GM12878 (cell line): ENCODE results near the gene PDGFD. TPM values are rescaled to one million over a fixed set of nuclear protein-coding genes. Genes with fewer than 3 reads are reported as not detected.

Experiments
- ATAC-seq: fragments of 200-7000 bp; cut with Tn5 transposase; 3 replicates; pipeline ENCODE4 v1.9.1; 2020; ENCODE audit warnings: mild to moderate bottlenecking, moderate library complexity
- BruUV-seq: library from RNA; stranded (reverse); fragments of 400-500 nt; replicated peaks from 2 replicates; lab custom pipeline; 2021; lab: Mats Ljungman, UMichigan
- CTCF ChIA-PET: fragments of 300-600 bp; sonication (Branson Sonifier 250); formaldehyde crosslinking; extraction: SDS; loops from one replicate; lab custom pipeline; 2021; ENCODE audit warnings: inconsistent platforms; lab: Yijun Ruan, JAX
- POLR2A ChIA-PET: fragments of 350-600 bp; formaldehyde crosslinking; extraction: SDS; loops from one replicate; lab custom pipeline; 2021; ENCODE audit warnings: inconsistent platforms; lab: Charles Lee
- RAD21 ChIA-PET: fragments of 300-600 bp; sonication (Branson Sonifier 250); formaldehyde crosslinking; loops from one replicate; lab custom pipeline; 2023; ENCODE audit warnings: antibody characterized with exemption; ENCODE audit not compliant: unreplicated experiment; lab: Charles Lee
- SMC1A ChIA-PET: fragments of 300-600 bp; sonication (Branson Sonifier 250); formaldehyde crosslinking; loops from one replicate; lab custom pipeline; 2023; ENCODE audit not compliant: unreplicated experiment, uncharacterized antibody; lab: Charles Lee
- DNase-seq: peaks from one replicate; pipeline ENCODE4 v3.0.0-alpha.2; 2011; ENCODE audit warnings: low read depth, low spot score
- FAIRE-seq: peaks from 3 replicates; lab custom pipeline; 2011; peaks lifted over from hg19 to GRCh38; lab: Jason Lieb, UNC
- H2AFZ ChIP-seq: 2 replicates; pipeline ENCODE4 v1.6.0; 2011; ENCODE audit warnings: low read depth, low read length, control low read depth; ENCODE audit not compliant: control insufficient read depth
- H3K27ac ChIP-seq: 2 replicates; pipeline ENCODE4 v1.5.1; 2011; ENCODE audit warnings: control low read depth; ENCODE audit not compliant: control insufficient read depth, insufficient read depth
- H3K27me3 ChIP-seq, 2 experiments: replicated peaks in 1 of 2; 2 replicates each; pipeline versions ENCODE4 v1.6.0 to v1.6.1; 2011; ENCODE audit warnings: low read length in 1 of 2; ENCODE audit not compliant: control insufficient read depth in 2 of 2, insufficient read depth in 2 of 2
- H3K36me3 ChIP-seq, 2 experiments: 2 replicates each; pipeline ENCODE4 v1.5.1; 2011; ENCODE audit warnings: low read length in 1 of 2; ENCODE audit not compliant: control insufficient read depth in 2 of 2, insufficient read depth in 2 of 2
- H3K4me1 ChIP-seq: 2 replicates; pipeline ENCODE4 v1.6.1; 2011; ENCODE audit warnings: mild to moderate bottlenecking, low read length, moderate library complexity, mixed read lengths; ENCODE audit not compliant: control insufficient read depth, insufficient read depth
- H3K4me2 ChIP-seq: 2 replicates; pipeline ENCODE4 v1.6.0; 2011; ENCODE audit warnings: control low read depth; ENCODE audit not compliant: control insufficient read depth, insufficient read depth
- H3K4me3 ChIP-seq: fragments of 200-600 bp; sonication (generic); 2 replicates; pipeline ENCODE4 v1.5.1; 2016
- H3K79me2 ChIP-seq: 2 replicates; pipeline ENCODE4 v1.6.0; 2011; ENCODE audit warnings: low read length; ENCODE audit not compliant: control insufficient read depth, insufficient read depth
- H3K9ac ChIP-seq: 2 replicates; pipeline ENCODE4 v1.8.0; 2011; ENCODE audit warnings: low read length, control low read depth, mixed read lengths; ENCODE audit not compliant: control insufficient read depth, insufficient read depth
- H3K9me3 ChIP-seq: replicated peaks from 3 replicates; pipeline ENCODE4 v1.5.1; 2011; ENCODE audit warnings: mild to moderate bottlenecking, low read length; ENCODE audit not compliant: control insufficient read depth, insufficient read depth
- H4K20me1 ChIP-seq: 2 replicates; pipeline ENCODE4 v1.6.0; 2011; ENCODE audit not compliant: control insufficient read depth, insufficient read depth
- BMI1 ChIP-seq: fragments of 450-650 bp; IDR thresholded peaks from 2 replicates; pipeline ENCODE4 v1.6.1; 2016; ENCODE audit warnings: mild to moderate bottlenecking, moderate library complexity, borderline replicate concordance
- EGR1 ChIP-seq, 2 experiments: IDR thresholded peaks; 1 replicate in 1 of 2; 2 replicates in 1 of 2; pipeline ENCODE4 v1.6.1; 2011 to 2012; ENCODE audit warnings: low read depth in 2 of 2, low read length in 2 of 2, borderline replicate concordance in 1 of 2, mild to moderate bottlenecking in 1 of 2, moderate library complexity in 1 of 2
- IKZF2 ChIP-seq, 2 experiments: fragments of 450-650 bp; IDR thresholded peaks; 2 replicates each; pipeline ENCODE4 v1.6.1; 2017; ENCODE audit warnings: mild to moderate bottlenecking in 2 of 2, moderate library complexity in 2 of 2
- LARP7 ChIP-seq: fragments of 450-650 bp; IDR thresholded peaks from 2 replicates; pipeline ENCODE4 v1.6.1; 2017; ENCODE audit warnings: mild to moderate bottlenecking
- NFYB ChIP-seq: IDR thresholded peaks from 2 replicates; pipeline ENCODE4 v1.6.1; 2011; ENCODE audit warnings: low read depth, mild to moderate bottlenecking, low read length, improper control_type of control experiment, moderate library complexity; ENCODE audit not compliant: insufficient read depth
- in situ Hi-C: fragments of 300-500 bp; cut with MboI; formaldehyde crosslinking; loops from 9 replicates; pipeline ENCODE4 v1.14.3; 2018; ENCODE audit warnings: mixed read lengths
- intact Hi-C: fragments of 100-400 bp; cut with micrococcal nuclease; formaldehyde crosslinking; loops from one replicate; pipeline ENCODE4 v1.14.2; 2022; ENCODE audit not compliant: unreplicated experiment
- polyA plus RNA-seq, 11 experiments: library from polyadenylated mRNA; depleted of rRNA in 4 of 11; unstranded in 6 of 11; stranded (reverse) in 5 of 11; fragments of >200 nt; fragmentation: Nextera tagmentation in 4 of 11; fragmentation: Illumina TruSeq in 1 of 11; extraction: Ambion mirVana in 4 of 11; extraction: Trizol in 1 of 11; gene quantifications; 1 replicate in 1 of 11; 2 replicates in 10 of 11; pipeline versions ENCODE4 v1.2.1 to v1.2.3, GENCODE V29; 2011 to 2016; ENCODE audit warnings: inconsistent platforms in 2 of 11, missing spikeins in 2 of 11, low read depth in 1 of 11
- total RNA-seq, 4 experiments: library from RNA; depleted of rRNA in 3 of 4; stranded (reverse); fragments of >200 nt in 3 of 4; fragmentation: Illumina TruSeq in 1 of 4; extraction: Trizol in 1 of 4; gene quantifications; 2 replicates each; pipeline versions ENCODE4 v1.2.1 to v1.2.3, GENCODE V29; 2013 to 2021
- TF ChIP-seq, protein P1 (sequence below): fragments of 450-650 bp; formaldehyde crosslinking; IDR thresholded peaks from 2 replicates; pipeline ENCODE4 v1.4.0; 2020; ENCODE audit warnings: mild to moderate bottlenecking, moderate library complexity
- TF ChIP-seq, protein P2 (sequence below): fragments of 450-650 bp; IDR thresholded peaks from 2 replicates; pipeline ENCODE4 v1.6.1; 2018; ENCODE audit warnings: borderline replicate concordance, mild to moderate bottlenecking; ENCODE audit not compliant: partially characterized antibody

Gene PDGFD
- total and polyA plus RNA-seq, 10 of the 15 experiments (the other 5 are each of a cell fraction or from before 2014, with no cell fraction given): 0.05 to 0.13 TPM; not detected in 8

DNA sequence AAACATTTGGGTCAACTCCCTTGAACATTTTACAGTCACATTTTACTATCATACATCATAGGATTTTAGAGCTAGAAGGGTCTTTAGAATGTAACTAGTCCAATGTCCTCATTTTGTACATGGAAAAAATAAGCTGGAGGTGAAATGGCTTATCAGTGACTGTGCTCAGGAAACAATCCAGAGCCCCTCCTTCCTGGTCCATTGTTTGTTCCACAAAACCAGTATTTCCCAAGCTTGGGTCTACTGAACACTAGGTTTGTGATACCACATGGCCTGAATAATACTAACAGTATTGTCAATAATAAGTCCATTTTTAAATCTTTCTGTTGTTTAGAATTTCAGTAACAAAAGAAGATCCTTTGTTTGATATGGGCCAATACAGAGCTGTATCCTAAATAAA, 27.1 kb downstream of the PDGFD start:
- ChIA-PET POLR2A (no interaction called here), RAD21 (no interaction called here), SMC1A (no interaction called here), CTCF (interaction anchor here (1.7 kb wide), 1 partner anchor 9 kb away, joined by 3 read pairs; no protein-coding TSS in a partner anchor)
- no peak for ATAC-seq
- in situ Hi-C loops (no loop called here), intact Hi-C loops (no loop called here)
- H3K27me3 ChIP-seq: no peaks in the 10 kb centered on the region
- no peak overlapping the region for H3K4me2 ChIP-seq
- H4K20me1 ChIP-seq: no peaks in the 10 kb centered on the region
- no peak for DNase-seq
- no peak overlapping the region for H3K9ac ChIP-seq
- H3K4me3 ChIP-seq: no peak overlapping the region
- no peaks in the 10 kb centered on the region for H3K36me3 ChIP-seq
- TF ChIP-seq BMI1: no peak
- no peak for TF ChIP-seq NFYB
- TF ChIP-seq, protein P1, sequence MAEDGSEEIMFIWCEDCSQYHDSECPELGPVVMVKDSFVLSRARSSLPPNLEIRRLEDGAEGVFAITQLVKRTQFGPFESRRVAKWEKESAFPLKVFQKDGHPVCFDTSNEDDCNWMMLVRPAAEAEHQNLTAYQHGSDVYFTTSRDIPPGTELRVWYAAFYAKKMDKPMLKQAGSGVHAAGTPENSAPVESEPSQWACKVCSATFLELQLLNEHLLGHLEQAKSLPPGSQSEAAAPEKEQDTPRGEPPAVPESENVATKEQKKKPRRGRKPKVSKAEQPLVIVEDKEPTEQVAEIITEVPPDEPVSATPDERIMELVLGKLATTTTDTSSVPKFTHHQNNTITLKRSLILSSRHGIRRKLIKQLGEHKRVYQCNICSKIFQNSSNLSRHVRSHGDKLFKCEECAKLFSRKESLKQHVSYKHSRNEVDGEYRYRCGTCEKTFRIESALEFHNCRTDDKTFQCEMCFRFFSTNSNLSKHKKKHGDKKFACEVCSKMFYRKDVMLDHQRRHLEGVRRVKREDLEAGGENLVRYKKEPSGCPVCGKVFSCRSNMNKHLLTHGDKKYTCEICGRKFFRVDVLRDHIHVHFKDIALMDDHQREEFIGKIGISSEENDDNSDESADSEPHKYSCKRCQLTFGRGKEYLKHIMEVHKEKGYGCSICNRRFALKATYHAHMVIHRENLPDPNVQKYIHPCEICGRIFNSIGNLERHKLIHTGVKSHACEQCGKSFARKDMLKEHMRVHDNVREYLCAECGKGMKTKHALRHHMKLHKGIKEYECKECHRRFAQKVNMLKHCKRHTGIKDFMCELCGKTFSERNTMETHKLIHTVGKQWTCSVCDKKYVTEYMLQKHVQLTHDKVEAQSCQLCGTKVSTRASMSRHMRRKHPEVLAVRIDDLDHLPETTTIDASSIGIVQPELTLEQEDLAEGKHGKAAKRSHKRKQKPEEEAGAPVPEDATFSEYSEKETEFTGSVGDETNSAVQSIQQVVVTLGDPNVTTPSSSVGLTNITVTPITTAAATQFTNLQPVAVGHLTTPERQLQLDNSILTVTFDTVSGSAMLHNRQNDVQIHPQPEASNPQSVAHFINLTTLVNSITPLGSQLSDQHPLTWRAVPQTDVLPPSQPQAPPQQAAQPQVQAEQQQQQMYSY (CRISPR knock-in tag): no peak
- TF ChIP-seq EGR1 (IDR thresholded peaks at IDR 0.05; ENCODE audit: borderline replicate concordance in 1 of 2, low read depth in 2 of 2, low read length in 2 of 2): no peak
- TF ChIP-seq IKZF2 (IDR thresholded peaks at IDR 0.05): no peak
- TF ChIP-seq LARP7: no peak
- TF ChIP-seq, protein P2, sequence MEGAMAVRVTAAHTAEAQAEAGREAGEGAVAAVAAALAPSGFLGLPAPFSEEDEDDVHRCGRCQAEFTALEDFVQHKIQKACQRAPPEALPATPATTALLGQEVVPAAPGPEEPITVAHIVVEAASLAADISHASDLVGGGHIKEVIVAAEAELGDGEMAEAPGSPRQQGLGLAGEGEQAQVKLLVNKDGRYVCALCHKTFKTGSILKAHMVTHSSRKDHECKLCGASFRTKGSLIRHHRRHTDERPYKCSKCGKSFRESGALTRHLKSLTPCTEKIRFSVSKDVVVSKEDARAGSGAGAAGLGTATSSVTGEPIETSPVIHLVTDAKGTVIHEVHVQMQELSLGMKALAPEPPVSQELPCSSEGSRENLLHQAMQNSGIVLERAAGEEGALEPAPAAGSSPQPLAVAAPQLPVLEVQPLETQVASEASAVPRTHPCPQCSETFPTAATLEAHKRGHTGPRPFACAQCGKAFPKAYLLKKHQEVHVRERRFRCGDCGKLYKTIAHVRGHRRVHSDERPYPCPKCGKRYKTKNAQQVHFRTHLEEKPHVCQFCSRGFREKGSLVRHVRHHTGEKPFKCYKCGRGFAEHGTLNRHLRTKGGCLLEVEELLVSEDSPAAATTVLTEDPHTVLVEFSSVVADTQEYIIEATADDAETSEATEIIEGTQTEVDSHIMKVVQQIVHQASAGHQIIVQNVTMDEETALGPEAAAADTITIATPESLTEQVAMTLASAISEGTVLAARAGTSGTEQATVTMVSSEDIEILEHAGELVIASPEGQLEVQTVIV: no peak
- H2AFZ ChIP-seq: no peak overlapping the region
- no peak overlapping the region for H3K27ac ChIP-seq
- H3K79me2 ChIP-seq: no peaks in the 10 kb centered on the region
- no peaks in the 10 kb centered on the region for H3K4me1 ChIP-seq
- no peaks in the 10 kb centered on the region for H3K9me3 ChIP-seq
- no TSS peak for BruUV-seq
- no peak for FAIRE-seq
